HepG2 (cell line): ENCODE data around the gene LIM2. TPM values are rescaled to one million over a fixed set of nuclear protein-coding genes. Genes with fewer than 3 reads are reported as not detected.

Experiments
- BORCS8-MEF2B ChIP-seq: sonication (generic); formaldehyde crosslinking; IDR thresholded peaks from 2 replicates; pipeline ENCODE4 v1.8.0; 2022; ENCODE audit warnings: mild to moderate bottlenecking, missing genetic modification reagents
- CC2D1A ChIP-seq: sonication (generic); formaldehyde crosslinking; IDR thresholded peaks from 2 replicates; pipeline ENCODE4 v1.8.1; 2023; ENCODE audit warnings: mild to moderate bottlenecking, missing genetic modification reagents
- CHD4 ChIP-seq: fragments of 200-600 bp; sonication (generic); IDR thresholded peaks from 2 replicates; pipeline ENCODE4 v1.7.0; 2017; ENCODE audit warnings: mild to moderate bottlenecking, low read length, borderline replicate concordance
- DNMT3B ChIP-seq: conservative IDR thresholded peaks from 2 replicates; pipeline ENCODE4 v1.6.1; 2016; ENCODE audit warnings: missing biosample characterization, control low read depth
- GATA4 ChIP-seq: sonication (generic); IDR thresholded peaks from 2 replicates; pipeline ENCODE4 v1.6.1; 2016; ENCODE audit warnings: antibody characterized with exemption, low read depth, borderline replicate concordance
- KDM5B ChIP-seq: sonication (generic); formaldehyde crosslinking; IDR thresholded peaks from 2 replicates; pipeline ENCODE4 v1.4.0; 2020; ENCODE audit warnings: missing genetic modification reagents, mild to moderate bottlenecking, borderline replicate concordance
- POLR2A ChIP-seq, 2 experiments: IDR thresholded peaks; 2 replicates each; pipeline ENCODE4 v1.6.1; 2011; ENCODE audit warnings: low read depth in 2 of 2, low read length in 2 of 2, mild to moderate bottlenecking in 1 of 2, moderate library complexity in 1 of 2; ENCODE audit not compliant: insufficient read depth in 1 of 2
- PTBP1 ChIP-seq: fragments of 200-400 bp; formaldehyde crosslinking; IDR thresholded peaks from 2 replicates; pipeline ENCODE4 v1.6.1; 2018; ENCODE audit warnings: low read length, low read depth; ENCODE audit not compliant: poor library complexity, severe bottlenecking
- RARA ChIP-seq: IDR thresholded peaks from 2 replicates; pipeline ENCODE4 v1.6.1; 2016; ENCODE audit warnings: missing genetic modification reagents, missing compliant biosample characterization
- TMF1 ChIP-seq: sonication (generic); formaldehyde crosslinking; IDR thresholded peaks from 2 replicates; pipeline ENCODE4 v1.8.1; 2022; ENCODE audit warnings: low read depth, missing genetic modification reagents
- ZNF7 ChIP-seq: IDR thresholded peaks from 2 replicates; pipeline ENCODE4 v1.6.1; 2016; ENCODE audit warnings: missing biosample characterization, missing genetic modification reagents
- polyA plus RNA-seq, 8 experiments: library from polyadenylated mRNA; depleted of rRNA in 3 of 8; stranded (reverse) in 7 of 8; unstranded in 1 of 8; fragments of >200 nt; fragmentation: Illumina TruSeq in 4 of 8; extraction: Trizol in 4 of 8; gene quantifications; 2 replicates each; pipeline versions ENCODE4 v1.2.1 to v1.2.3, GENCODE V29; 2011 to 2016; ENCODE audit warnings: low read depth in 4 of 8, missing spikeins in 1 of 8, mixed read lengths in 1 of 8; ENCODE audit not compliant: insufficient read depth in 1 of 8
- total RNA-seq, 5 experiments: library from RNA; depleted of rRNA; stranded (reverse); fragments of >200 nt; fragmentation: Illumina TruSeq; extraction: Trizol; gene quantifications; 2 replicates each; pipeline ENCODE4 v1.2.3, GENCODE V29; 2016; ENCODE audit warnings: low read depth in 1 of 5
- TF ChIP-seq, protein P1 (sequence below): sonication (generic); formaldehyde crosslinking; IDR thresholded peaks from 2 replicates; pipeline ENCODE4 v1.4.0; 2020; ENCODE audit warnings: missing genetic modification reagents
- TF ChIP-seq, protein P2 (sequence below): sonication (generic); formaldehyde crosslinking; IDR thresholded peaks from 2 replicates; pipeline ENCODE4 v1.4.0; 2020; ENCODE audit warnings: mild to moderate bottlenecking, missing genetic modification reagents
- TF ChIP-seq, protein P3 (sequence below): sonication (generic); formaldehyde crosslinking; conservative IDR thresholded peaks from 2 replicates; pipeline ENCODE4 v1.8.0; 2022; ENCODE audit warnings: mild to moderate bottlenecking, moderate library complexity, missing genetic modification reagents
- TF ChIP-seq, protein P4 (sequence below): IDR thresholded peaks from 2 replicates; pipeline ENCODE4 v1.6.1; 2012; ENCODE audit warnings: inconsistent platforms
- TF ChIP-seq, protein P5 (sequence below): sonication (generic); formaldehyde crosslinking; IDR thresholded peaks from 2 replicates; pipeline ENCODE4 v1.8.0; 2023; ENCODE audit warnings: mild to moderate bottlenecking, missing genetic modification reagents
- TF ChIP-seq, protein P6 (sequence below): fragments of 450-650 bp; IDR thresholded peaks from 2 replicates; pipeline ENCODE4 v1.6.1; 2016
- TF ChIP-seq, protein P7 (sequence below): sonication (generic); formaldehyde crosslinking; IDR thresholded peaks from 2 replicates; pipeline ENCODE4 v1.5.1; 2020; ENCODE audit warnings: missing genetic modification reagents, mild to moderate bottlenecking, borderline replicate concordance

The LIM2 gene
- total and polyA plus RNA-seq, 2 of the 13 experiments (the other 11 are each of a cell fraction or from before 2014, with no cell fraction given) = 1.3 TPM; not detected in 1

DNA sequence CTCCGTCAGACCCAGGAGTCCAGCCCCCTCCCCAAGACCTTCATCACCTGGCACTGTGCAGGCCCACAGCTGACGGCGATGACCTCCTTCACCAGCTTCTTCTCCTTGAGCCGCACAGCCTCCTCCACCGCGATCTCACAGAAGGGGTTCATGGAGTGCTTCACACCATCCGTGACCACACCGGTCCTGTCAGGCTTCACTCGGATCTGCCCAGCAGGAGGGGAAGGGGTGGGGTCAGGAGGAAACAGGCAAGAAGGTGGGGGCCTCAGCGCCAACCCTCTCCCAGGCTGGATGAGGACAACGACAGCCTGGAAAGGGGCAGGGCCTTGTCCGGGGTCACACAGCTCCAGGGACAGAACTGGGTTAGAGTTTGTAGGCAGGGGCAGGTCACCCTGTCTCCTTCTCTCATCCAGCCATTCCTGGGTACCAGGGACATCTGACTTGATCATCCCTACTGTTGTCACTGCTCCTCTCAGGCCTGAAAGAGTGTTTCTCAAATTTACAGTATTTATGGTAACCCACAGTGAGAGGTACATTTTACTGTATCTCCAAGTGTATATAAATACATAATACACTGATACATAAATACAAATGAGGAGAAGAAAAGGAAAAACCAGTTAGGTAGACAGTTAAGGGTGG is 33.6 kb downstream of the LIM2 start (continued):
- TF ChIP-seq, protein P1, sequence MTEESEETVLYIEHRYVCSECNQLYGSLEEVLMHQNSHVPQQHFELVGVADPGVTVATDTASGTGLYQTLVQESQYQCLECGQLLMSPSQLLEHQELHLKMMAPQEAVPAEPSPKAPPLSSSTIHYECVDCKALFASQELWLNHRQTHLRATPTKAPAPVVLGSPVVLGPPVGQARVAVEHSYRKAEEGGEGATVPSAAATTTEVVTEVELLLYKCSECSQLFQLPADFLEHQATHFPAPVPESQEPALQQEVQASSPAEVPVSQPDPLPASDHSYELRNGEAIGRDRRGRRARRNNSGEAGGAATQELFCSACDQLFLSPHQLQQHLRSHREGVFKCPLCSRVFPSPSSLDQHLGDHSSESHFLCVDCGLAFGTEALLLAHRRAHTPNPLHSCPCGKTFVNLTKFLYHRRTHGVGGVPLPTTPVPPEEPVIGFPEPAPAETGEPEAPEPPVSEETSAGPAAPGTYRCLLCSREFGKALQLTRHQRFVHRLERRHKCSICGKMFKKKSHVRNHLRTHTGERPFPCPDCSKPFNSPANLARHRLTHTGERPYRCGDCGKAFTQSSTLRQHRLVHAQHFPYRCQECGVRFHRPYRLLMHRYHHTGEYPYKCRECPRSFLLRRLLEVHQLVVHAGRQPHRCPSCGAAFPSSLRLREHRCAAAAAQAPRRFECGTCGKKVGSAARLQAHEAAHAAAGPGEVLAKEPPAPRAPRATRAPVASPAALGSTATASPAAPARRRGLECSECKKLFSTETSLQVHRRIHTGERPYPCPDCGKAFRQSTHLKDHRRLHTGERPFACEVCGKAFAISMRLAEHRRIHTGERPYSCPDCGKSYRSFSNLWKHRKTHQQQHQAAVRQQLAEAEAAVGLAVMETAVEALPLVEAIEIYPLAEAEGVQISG (CRISPR knock-in tag) = peak; percentile 29; the same call in 1 of the 2 replicates
- peak; percentile 70 to 86; a peak in 3 of 4 replicates for TF ChIP-seq POLR2A (IDR thresholded peaks at IDR 0.05; ENCODE audit: insufficient read depth in 1 of 2, low read depth in 2 of 2, low read length in 2 of 2)
- TF ChIP-seq TMF1 (CRISPR knock-in tag) = 0 out of 2 replicates have a peak, but pooled peaks have one; percentile 10
- TF ChIP-seq, protein P2, sequence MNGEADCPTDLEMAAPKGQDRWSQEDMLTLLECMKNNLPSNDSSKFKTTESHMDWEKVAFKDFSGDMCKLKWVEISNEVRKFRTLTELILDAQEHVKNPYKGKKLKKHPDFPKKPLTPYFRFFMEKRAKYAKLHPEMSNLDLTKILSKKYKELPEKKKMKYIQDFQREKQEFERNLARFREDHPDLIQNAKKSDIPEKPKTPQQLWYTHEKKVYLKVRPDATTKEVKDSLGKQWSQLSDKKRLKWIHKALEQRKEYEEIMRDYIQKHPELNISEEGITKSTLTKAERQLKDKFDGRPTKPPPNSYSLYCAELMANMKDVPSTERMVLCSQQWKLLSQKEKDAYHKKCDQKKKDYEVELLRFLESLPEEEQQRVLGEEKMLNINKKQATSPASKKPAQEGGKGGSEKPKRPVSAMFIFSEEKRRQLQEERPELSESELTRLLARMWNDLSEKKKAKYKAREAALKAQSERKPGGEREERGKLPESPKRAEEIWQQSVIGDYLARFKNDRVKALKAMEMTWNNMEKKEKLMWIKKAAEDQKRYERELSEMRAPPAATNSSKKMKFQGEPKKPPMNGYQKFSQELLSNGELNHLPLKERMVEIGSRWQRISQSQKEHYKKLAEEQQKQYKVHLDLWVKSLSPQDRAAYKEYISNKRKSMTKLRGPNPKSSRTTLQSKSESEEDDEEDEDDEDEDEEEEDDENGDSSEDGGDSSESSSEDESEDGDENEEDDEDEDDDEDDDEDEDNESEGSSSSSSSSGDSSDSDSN (CRISPR knock-in tag) = peak; percentile 51
- TF ChIP-seq, protein P3, sequence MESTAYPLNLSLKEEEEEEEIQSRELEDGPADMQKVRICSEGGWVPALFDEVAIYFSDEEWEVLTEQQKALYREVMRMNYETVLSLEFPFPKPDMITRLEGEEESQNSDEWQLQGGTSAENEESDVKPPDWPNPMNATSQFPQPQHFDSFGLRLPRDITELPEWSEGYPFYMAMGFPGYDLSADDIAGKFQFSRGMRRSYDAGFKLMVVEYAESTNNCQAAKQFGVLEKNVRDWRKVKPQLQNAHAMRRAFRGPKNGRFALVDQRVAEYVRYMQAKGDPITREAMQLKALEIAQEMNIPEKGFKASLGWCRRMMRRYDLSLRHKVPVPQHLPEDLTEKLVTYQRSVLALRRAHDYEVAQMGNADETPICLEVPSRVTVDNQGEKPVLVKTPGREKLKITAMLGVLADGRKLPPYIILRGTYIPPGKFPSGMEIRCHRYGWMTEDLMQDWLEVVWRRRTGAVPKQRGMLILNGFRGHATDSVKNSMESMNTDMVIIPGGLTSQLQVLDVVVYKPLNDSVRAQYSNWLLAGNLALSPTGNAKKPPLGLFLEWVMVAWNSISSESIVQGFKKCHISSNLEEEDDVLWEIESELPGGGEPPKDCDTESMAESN (CRISPR knock-in tag) = no peak
- TF ChIP-seq CHD4 = peak; percentile 49; the same call in 1 of the 2 replicates
- TF ChIP-seq DNMT3B (CRISPR knock-in tag) = peak; percentile 44; the same call in 1 of the 2 replicates
- no peak for TF ChIP-seq GATA4
- TF ChIP-seq CC2D1A (CRISPR knock-in tag) = 0 out of 2 replicates have a peak, but pooled peaks have one; percentile 33
- TF ChIP-seq BORCS8-MEF2B (CRISPR knock-in tag) = 0 out of 2 replicates have a peak, but pooled peaks have one; percentile 24
- peak; percentile 83 for TF ChIP-seq PTBP1
- no peak for TF ChIP-seq ZNF7
- TF ChIP-seq, protein P4, sequence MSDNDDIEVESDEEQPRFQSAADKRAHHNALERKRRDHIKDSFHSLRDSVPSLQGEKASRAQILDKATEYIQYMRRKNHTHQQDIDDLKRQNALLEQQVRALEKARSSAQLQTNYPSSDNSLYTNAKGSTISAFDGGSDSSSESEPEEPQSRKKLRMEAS = peak; percentile 26; the same call in 1 of the 2 replicates
- TF ChIP-seq RARA (CRISPR knock-in tag) = peak; percentile 76
- TF ChIP-seq, protein P5, sequence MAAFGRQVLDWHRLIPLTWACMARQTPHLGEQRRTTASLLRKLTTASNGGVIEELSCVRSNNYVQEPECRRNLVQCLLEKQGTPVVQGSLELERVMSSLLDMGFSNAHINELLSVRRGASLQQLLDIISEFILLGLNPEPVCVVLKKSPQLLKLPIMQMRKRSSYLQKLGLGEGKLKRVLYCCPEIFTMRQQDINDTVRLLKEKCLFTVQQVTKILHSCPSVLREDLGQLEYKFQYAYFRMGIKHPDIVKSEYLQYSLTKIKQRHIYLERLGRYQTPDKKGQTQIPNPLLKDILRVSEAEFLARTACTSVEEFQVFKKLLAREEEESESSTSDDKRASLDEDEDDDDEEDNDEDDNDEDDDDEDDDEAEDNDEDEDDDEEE (CRISPR knock-in tag) = no peak
- TF ChIP-seq, protein P6, sequence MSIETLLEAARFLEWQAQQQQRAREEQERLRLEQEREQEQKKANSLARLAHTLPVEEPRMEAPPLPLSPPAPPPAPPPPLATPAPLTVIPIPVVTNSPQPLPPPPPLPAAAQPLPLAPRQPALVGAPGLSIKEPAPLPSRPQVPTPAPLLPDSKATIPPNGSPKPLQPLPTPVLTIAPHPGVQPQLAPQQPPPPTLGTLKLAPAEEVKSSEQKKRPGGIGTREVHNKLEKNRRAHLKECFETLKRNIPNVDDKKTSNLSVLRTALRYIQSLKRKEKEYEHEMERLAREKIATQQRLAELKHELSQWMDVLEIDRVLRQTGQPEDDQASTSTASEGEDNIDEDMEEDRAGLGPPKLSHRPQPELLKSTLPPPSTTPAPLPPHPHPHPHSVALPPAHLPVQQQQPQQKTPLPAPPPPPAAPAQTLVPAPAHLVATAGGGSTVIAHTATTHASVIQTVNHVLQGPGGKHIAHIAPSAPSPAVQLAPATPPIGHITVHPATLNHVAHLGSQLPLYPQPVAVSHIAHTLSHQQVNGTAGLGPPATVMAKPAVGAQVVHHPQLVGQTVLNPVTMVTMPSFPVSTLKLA = no peak
- TF ChIP-seq, protein P7, sequence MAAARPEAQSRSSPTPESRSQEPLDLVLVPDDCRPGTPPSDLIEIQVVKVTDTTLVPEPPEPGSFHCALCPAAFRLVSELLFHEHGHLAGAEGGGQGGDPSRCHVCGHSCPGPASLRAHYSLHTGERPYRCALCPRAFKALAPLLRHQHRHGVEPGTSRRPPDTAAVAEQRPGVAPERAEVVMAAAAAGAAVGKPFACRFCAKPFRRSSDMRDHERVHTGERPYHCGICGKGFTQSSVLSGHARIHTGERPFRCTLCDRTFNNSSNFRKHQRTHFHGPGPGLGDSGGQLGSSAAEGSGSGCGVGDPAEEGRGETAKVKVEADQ (CRISPR knock-in tag) = no peak
- peak; percentile 73; the same call in 1 of the 2 replicates for TF ChIP-seq KDM5B (CRISPR knock-in tag)
